WTC11 (cell line): ENCODE results near the gene ADIPOQ. TPM values are rescaled to one million over a fixed set of nuclear protein-coding genes. Genes with fewer than 3 reads are reported as not detected.
"Not testable (repeated sequence)": the region's sequence is repeated elsewhere in the genome, so short reads cannot be mapped to it uniquely, and the experiment has no call there.

Source experiments
- ATAC-seq: fragments of 200-7000 bp; cut with Tn5 transposase; 2 replicates; pipeline ENCODE4 v1.10.0; 2021; ENCODE audit warnings: mild to moderate bottlenecking, moderate library complexity
- CTCF ChIA-PET: fragments of 300-600 bp; sonication (Branson Sonifier 250); formaldehyde crosslinking; loops from one replicate; lab custom pipeline; 2021; ENCODE audit warnings: antibody characterized with exemption; lab: Charles Lee
- POLR2A ChIA-PET: fragments of 350-600 bp; sonication (Branson Sonifier 250); formaldehyde crosslinking; loops from one replicate; lab custom pipeline; 2021; ENCODE audit warnings: antibody characterized with exemption; lab: Charles Lee
- DNase-seq: peaks from one replicate; pipeline ENCODE4 v3.0.0; 2021; ENCODE audit warnings: low spot score
- H3K27ac Mint-ChIP-seq: 2 replicates; pipeline ENCODE4 v1.8.0; 2021; ENCODE audit warnings: mixed read lengths
- H3K27me3 Mint-ChIP-seq: 2 replicates; pipeline ENCODE4 v1.8.0; 2021; ENCODE audit warnings: low read depth, mild to moderate bottlenecking, moderate library complexity, mixed read lengths
- H3K36me3 Mint-ChIP-seq: 2 replicates; pipeline ENCODE4 v1.8.0; 2021; ENCODE audit warnings: mixed read lengths
- H3K4me1 Mint-ChIP-seq: 2 replicates; pipeline ENCODE4 v1.8.0; 2022; ENCODE audit warnings: mixed read lengths
- H3K4me3 Mint-ChIP-seq: 2 replicates; pipeline ENCODE4 v1.8.0; 2021; ENCODE audit warnings: mild to moderate bottlenecking, moderate library complexity, mixed read lengths
- H3K9me3 Mint-ChIP-seq: 2 replicates; pipeline ENCODE4 v1.8.0; 2021; ENCODE audit warnings: mixed read lengths
- CREM ChIP-seq: sonication (generic); formaldehyde crosslinking; IDR thresholded peaks from 2 replicates; pipeline ENCODE4 v1.8.1; 2022; ENCODE audit warnings: mild to moderate bottlenecking, missing genetic modification reagents, moderate library complexity
- GTF2I ChIP-seq: fragments of 250-450 bp; sonication (Bioruptor Pico); conservative IDR thresholded peaks from 2 replicates; pipeline ENCODE4 v1.4.0; 2021; ENCODE audit warnings: mild to moderate bottlenecking
- NR2C2 ChIP-seq: sonication (generic); formaldehyde crosslinking; IDR thresholded peaks from 2 replicates; pipeline ENCODE4 v1.8.0; 2022; ENCODE audit warnings: mild to moderate bottlenecking, missing genetic modification reagents
- NR3C1 ChIP-seq: sonication (generic); formaldehyde crosslinking; conservative IDR thresholded peaks from 2 replicates; pipeline ENCODE4 v1.8.1; 2023; ENCODE audit warnings: low read depth, mild to moderate bottlenecking, missing genetic modification reagents
- SOX15 ChIP-seq: fragments of 250-450 bp; sonication (Bioruptor Pico); IDR thresholded peaks from 2 replicates; pipeline ENCODE4 v1.9.0; 2021; ENCODE audit warnings: mild to moderate bottlenecking
- ZNF121 ChIP-seq: sonication (generic); formaldehyde crosslinking; IDR thresholded peaks from 2 replicates; pipeline ENCODE4 v1.8.0; 2023; ENCODE audit warnings: missing genetic modification reagents
- ZNF416 ChIP-seq: fragments of 250-450 bp; sonication (Bioruptor Pico); IDR thresholded peaks from 2 replicates; pipeline ENCODE4 v1.9.0; 2021; ENCODE audit warnings: mild to moderate bottlenecking, inconsistent platforms
- ZNF423 ChIP-seq: fragments of 250-450 bp; sonication (Bioruptor Pico); IDR thresholded peaks from 2 replicates; pipeline ENCODE4 v2.1.2; 2022; ENCODE audit warnings: mild to moderate bottlenecking, moderate library complexity
- total RNA-seq: library from RNA; stranded (reverse); gene quantifications from 3 replicates; pipeline ENCODE4 v1.2.3, GENCODE V29; 2021
- TF ChIP-seq, protein P1 (sequence below): sonication (generic); formaldehyde crosslinking; IDR thresholded peaks from 2 replicates; pipeline ENCODE4 v1.8.0; 2022; ENCODE audit warnings: mild to moderate bottlenecking, missing genetic modification reagents

ADIPOQ gene
- total RNA-seq, 1 experiment from 2014 or later = not detected

DNA sequence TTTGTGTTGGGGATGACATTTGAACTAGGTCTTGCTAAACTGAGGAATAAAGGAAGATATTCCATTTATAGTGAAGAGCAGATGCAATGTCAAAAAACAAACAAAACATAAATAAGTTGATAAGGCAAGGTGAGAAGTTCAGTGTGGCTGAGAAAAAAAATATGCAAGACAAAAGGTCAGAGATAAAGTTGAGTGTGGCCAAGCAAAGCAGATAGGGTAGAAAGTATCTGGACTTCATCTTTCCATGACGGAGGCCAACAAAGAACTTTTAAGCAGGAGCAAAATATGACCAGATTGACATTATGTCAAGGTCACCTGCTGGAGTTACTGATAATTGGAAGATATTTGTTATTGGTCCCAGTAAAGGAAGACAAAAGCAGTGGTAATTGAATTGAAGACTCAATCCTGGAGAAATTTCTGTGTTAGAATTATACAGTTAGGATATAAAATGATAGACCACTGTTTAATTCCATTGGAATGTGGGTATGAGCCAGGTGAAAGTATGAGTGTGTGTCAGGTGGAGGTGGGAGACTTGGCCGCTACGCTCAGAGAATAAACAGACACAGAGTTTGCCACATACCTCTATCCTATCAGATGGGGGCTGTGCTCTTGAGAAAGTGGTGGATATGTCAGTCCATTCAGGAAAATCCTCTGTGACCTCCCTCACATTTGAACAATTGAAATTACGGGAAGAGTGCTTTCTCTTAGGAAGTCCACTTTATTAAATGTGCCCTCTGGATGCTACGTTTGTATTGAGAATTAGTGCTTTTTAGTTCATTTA is 28.1 kb downstream of the ADIPOQ start:
- ChIA-PET CTCF (no interaction called here), POLR2A (no interaction called here)
- Mint-ChIP-seq H3K27me3 (no peaks in the 10 kb centered on the region), H3K4me1 (no peaks in the 10 kb centered on the region), H3K9me3 (peaks cover 16% of the 10 kb centered on the region), H3K27ac (no peak overlapping the region), H3K36me3 (peaks cover 13% of the 10 kb centered on the region), H3K4me3 (no peak overlapping the region)
- TF ChIP-seq GTF2I (CRISPR knock-in tag) (no peak), NR2C2 (CRISPR knock-in tag) (no peak), ZNF121 (CRISPR knock-in tag) (no peak)
- ATAC-seq (no peak), DNase-seq (no peak)

GRCh38 chr3:186871403-186871924 is 29.0 kb downstream of the ADIPOQ start:
- POLR2A ChIA-PET = no interaction called here
- Mint-ChIP-seq H3K9me3 (peaks cover 20% of the 10 kb centered on the region), H3K4me1 (no peaks in the 10 kb centered on the region), H3K4me3 (no peak overlapping the region), H3K36me3 (peaks cover 16% of the 10 kb centered on the region), H3K27ac (no peak overlapping the region), H3K27me3 (no peaks in the 10 kb centered on the region)
- ATAC-seq = no peak
- TF ChIP-seq, protein P1, sequence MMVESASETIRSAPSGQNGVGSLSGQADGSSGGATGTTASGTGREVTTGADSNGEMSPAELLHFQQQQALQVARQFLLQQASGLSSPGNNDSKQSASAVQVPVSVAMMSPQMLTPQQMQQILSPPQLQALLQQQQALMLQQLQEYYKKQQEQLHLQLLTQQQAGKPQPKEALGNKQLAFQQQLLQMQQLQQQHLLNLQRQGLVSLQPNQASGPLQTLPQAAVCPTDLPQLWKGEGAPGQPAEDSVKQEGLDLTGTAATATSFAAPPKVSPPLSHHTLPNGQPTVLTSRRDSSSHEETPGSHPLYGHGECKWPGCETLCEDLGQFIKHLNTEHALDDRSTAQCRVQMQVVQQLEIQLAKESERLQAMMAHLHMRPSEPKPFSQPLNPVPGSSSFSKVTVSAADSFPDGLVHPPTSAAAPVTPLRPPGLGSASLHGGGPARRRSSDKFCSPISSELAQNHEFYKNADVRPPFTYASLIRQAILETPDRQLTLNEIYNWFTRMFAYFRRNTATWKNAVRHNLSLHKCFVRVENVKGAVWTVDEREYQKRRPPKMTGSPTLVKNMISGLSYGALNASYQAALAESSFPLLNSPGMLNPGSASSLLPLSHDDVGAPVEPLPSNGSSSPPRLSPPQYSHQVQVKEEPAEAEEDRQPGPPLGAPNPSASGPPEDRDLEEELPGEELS (CRISPR knock-in tag) = no peak
- TF ChIP-seq NR3C1 (no peak), ZNF423 (CRISPR knock-in tag) (no peak), SOX15 (CRISPR knock-in tag) (no peak)
- CTCF ChIA-PET = no interaction called here
- DNase-seq = no peak

DNA sequence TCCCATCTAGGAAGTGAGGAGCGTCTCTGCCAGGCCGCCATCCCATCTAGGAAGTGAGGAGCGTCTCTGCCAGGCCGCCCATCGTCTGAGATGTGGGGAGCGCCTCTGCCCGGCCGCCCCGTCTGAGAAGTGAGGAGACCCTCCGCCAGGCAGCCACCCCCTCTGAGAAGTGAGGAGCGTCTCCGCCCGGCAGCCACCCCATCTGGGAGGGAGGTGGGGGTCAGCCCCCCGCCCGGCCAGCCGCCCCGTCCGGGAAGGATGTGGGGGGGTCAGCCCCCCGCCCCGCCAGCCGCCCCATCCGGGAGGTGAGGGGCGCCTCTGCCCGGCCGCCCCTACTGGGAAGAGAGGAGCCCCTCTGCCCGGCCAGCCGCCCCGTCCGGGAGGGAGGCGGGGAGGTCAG is 31.3 kb downstream of the ADIPOQ start:
- H3K27me3 Mint-ChIP-seq, ATAC-seq, H3K4me1 Mint-ChIP-seq, H3K4me3 Mint-ChIP-seq, H3K27ac Mint-ChIP-seq, DNase-seq, POLR2A ChIA-PET, CTCF ChIA-PET: not testable (repeated sequence)
- H3K36me3 Mint-ChIP-seq = peaks cover 23% of the 10 kb centered on the region
- peaks cover 31% of the 10 kb centered on the region for H3K9me3 Mint-ChIP-seq

- H3K4me3 Mint-ChIP-seq, CTCF ChIA-PET, ATAC-seq, H3K4me1 Mint-ChIP-seq, H3K27me3 Mint-ChIP-seq, H3K27ac Mint-ChIP-seq, POLR2A ChIA-PET, DNase-seq: not testable (repeated sequence)
- Mint-ChIP-seq H3K36me3 (peaks cover 23% of the 10 kb centered on the region), H3K9me3 (peaks cover 31% of the 10 kb centered on the region)
Observed at GRCh38 chr3:186874216-186874615, 31.7 kb downstream of the ADIPOQ start.

DNA sequence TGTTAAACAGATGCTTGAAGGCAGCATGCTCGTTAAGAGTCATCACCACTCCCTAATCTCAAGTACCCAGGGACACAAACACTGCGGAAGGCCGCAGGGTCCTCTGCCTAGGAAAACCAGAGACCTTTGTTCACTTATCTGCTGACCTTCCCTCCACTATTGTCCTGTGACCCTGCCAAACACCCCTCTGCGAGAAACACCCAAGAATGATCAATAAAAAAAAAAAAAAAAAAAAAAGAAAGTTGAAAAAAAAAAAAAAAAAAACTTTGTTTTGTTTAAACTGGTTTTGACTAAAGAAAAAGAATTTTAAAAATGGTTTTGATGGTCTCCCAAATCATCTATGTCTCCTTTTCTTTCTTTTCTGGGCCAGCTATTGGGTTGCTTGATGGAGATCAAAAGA is 32.3 kb downstream of the ADIPOQ start:
- H3K27ac Mint-ChIP-seq = not testable (repeated sequence)

DNA sequence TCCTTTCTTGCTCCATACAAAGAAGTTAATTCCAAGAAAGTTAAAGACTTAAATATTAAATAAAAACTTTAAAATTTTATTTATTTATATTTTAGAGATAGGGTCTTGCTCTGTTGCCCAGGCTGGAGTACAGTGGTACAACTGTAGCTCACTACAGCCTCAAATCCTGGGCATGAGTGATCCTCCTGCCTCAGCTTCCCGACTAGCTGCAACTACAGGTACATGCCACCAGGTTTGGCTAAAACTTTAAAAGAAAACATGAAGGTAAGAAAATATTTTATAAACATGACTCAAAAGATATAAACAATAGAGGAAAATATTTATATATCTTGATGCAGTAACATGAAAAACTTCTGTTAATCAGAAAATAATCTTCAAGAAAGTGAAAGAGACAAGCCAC is 33.2 kb downstream of the ADIPOQ start:
- POLR2A ChIA-PET = no interaction called here
- TF ChIP-seq ZNF416 (CRISPR knock-in tag) = no peak
- TF ChIP-seq SOX15 (CRISPR knock-in tag) = no peak
- no peak for TF ChIP-seq CREM (CRISPR knock-in tag)

More for the DNA sequence above, 32.3 kb downstream of the ADIPOQ start:
- CTCF ChIA-PET, H3K4me1 Mint-ChIP-seq, H3K4me3 Mint-ChIP-seq, DNase-seq, H3K27me3 Mint-ChIP-seq, POLR2A ChIA-PET, ATAC-seq: not testable (repeated sequence)
- peaks cover 31% of the 10 kb centered on the region for H3K9me3 Mint-ChIP-seq
- H3K36me3 Mint-ChIP-seq = peaks cover 23% of the 10 kb centered on the region

More for the DNA sequence above, 33.2 kb downstream of the ADIPOQ start:
- CTCF ChIA-PET = no interaction called here
- no peak overlapping the region for H3K4me3 Mint-ChIP-seq
- H3K4me1 Mint-ChIP-seq = no peaks in the 10 kb centered on the region; the same call in 1 of the 2 replicates
- peaks cover 31% of the 10 kb centered on the region for H3K9me3 Mint-ChIP-seq
- H3K36me3 Mint-ChIP-seq = peaks cover 23% of the 10 kb centered on the region
- H3K27me3 Mint-ChIP-seq = no peaks in the 10 kb centered on the region
- DNase-seq (no peak), ATAC-seq (no peak)
- no peak overlapping the region for H3K27ac Mint-ChIP-seq
